OCI-LY1 (cell line): ENCODE results near the gene TENT4A.

Experiments
- H2AFZ ChIP-seq: fragments of 200-600 bp; sonication (generic), shearing (Covaris generic); 2 replicates; pipeline ENCODE4 v1.6.0; 2014; ENCODE audit warnings: antibody characterized with exemption, mild to moderate bottlenecking, low read length
- H3F3A ChIP-seq: fragments of 200-600 bp; sonication (generic), shearing (Covaris generic); 2 replicates; pipeline ENCODE4 v1.6.0; 2014; ENCODE audit warnings: mild to moderate bottlenecking, antibody characterized with exemption, low read length, moderate library complexity; ENCODE audit not compliant: insufficient read depth
- H3K27ac ChIP-seq: fragments of 200-600 bp; sonication (generic); 2 replicates; pipeline ENCODE4 v1.5.1; 2014; ENCODE audit warnings: low read length, mixed run types, mild to moderate bottlenecking, low read depth; ENCODE audit not compliant: poor library complexity, severe bottlenecking
- H3K27me3 ChIP-seq: fragments of 200-600 bp; sonication (generic); 2 replicates; pipeline ENCODE4 v1.6.0; 2014; ENCODE audit warnings: antibody characterized with exemption, mild to moderate bottlenecking, low read length, moderate library complexity; ENCODE audit not compliant: insufficient read depth
- H3K36me3 ChIP-seq: fragments of 200-600 bp; sonication (generic); 2 replicates; pipeline ENCODE4 v1.6.1; 2014; ENCODE audit warnings: mild to moderate bottlenecking, antibody characterized with exemption, low read length, moderate library complexity, mixed read lengths; ENCODE audit not compliant: insufficient read depth
- H3K4me1 ChIP-seq: fragments of 200-600 bp; sonication (generic); 2 replicates; pipeline ENCODE4 v1.5.1; 2014; ENCODE audit warnings: mild to moderate bottlenecking, low read length, moderate library complexity; ENCODE audit not compliant: insufficient read depth, severe bottlenecking
- H3K4me2 ChIP-seq: fragments of 200-600 bp; sonication (generic), shearing (Covaris generic); 2 replicates; pipeline ENCODE4 v1.6.1; 2014; ENCODE audit warnings: low read length
- H3K4me3 ChIP-seq: fragments of 200-600 bp; sonication (generic); 2 replicates; pipeline ENCODE4 v1.5.1; 2014; ENCODE audit warnings: low read length, low read depth, mild to moderate bottlenecking, mixed read lengths; ENCODE audit not compliant: poor library complexity, severe bottlenecking
- H3K79me2 ChIP-seq: fragments of 200-600 bp; shearing (Covaris generic); 2 replicates; pipeline ENCODE4 v1.6.1; 2016; ENCODE audit warnings: mixed run types, low read length, mixed read lengths; ENCODE audit not compliant: insufficient read depth
- H3K9ac ChIP-seq: fragments of 200-600 bp; sonication (generic), shearing (Covaris generic); 2 replicates; pipeline ENCODE4 v1.6.1; 2014; ENCODE audit warnings: mild to moderate bottlenecking, low read length, mixed read lengths
- H3K9me2 ChIP-seq: fragments of 200-600 bp; sonication (generic), shearing (Covaris generic); 2 replicates; pipeline ENCODE4 v1.6.1; 2014; ENCODE audit warnings: low read depth, mild to moderate bottlenecking, low read length, mixed read lengths
- H3K9me3 ChIP-seq: fragments of 200-600 bp; shearing (Covaris generic); 2 replicates; pipeline ENCODE4 v1.6.1; 2014; ENCODE audit warnings: low read length, mixed read lengths
- H4K20me1 ChIP-seq: fragments of 200-600 bp; sonication (generic), shearing (Covaris generic); 2 replicates; pipeline ENCODE4 v1.6.0; 2016; ENCODE audit warnings: mild to moderate bottlenecking, low read length; ENCODE audit not compliant: insufficient read depth
- EZH2 ChIP-seq: fragments of 200-600 bp; sonication (generic), shearing (Covaris generic); IDR thresholded peaks from 2 replicates; pipeline ENCODE4 v1.8.0; 2017; ENCODE audit warnings: borderline replicate concordance, mixed run types, mild to moderate bottlenecking, antibody characterized with exemption, low read length, moderate library complexity, mixed read lengths
- TF ChIP-seq, protein P1 (sequence below): fragments of 200-600 bp; sonication (generic), shearing (Covaris generic); IDR thresholded peaks from 2 replicates; pipeline ENCODE4 v1.5.1; 2017; ENCODE audit warnings: mild to moderate bottlenecking, antibody characterized with exemption, low read length, moderate library complexity, mixed read lengths

The TENT4A gene

DNA sequence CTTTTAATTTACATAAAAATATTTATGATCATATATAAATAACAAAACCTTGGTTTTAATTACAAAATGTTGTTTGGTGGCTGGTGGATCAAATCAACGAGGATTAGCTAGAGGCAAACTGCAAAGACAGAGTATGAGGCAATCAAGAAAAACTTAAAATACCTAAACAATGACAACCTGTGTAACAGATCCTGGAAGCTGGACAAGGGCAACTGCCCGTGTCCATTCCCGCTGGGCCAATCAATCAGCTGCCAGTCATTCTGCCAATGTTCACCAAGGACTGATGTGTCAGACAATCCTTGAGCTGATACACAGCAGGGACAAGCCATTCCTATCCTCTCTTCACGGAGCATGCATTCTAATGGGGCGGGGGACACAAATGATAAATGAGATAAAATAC is 3.2 kb upstream of the TENT4A start:
- H3K4me1 ChIP-seq, result peaks cover 29% of the 10 kb centered on the region
- no peaks in the 10 kb centered on the region for H3K27me3 ChIP-seq
- no peak overlapping the region for H3K27ac ChIP-seq
- no peaks in the 10 kb centered on the region for H3F3A ChIP-seq
- H3K4me3 ChIP-seq, result no peak overlapping the region
- no peak overlapping the region for H3K4me2 ChIP-seq
- H3K79me2 ChIP-seq, result peaks cover 5% of the 10 kb centered on the region; the same call in 1 of the 2 replicates
- TF ChIP-seq EZH2, result no peak
- TF ChIP-seq, protein P1, sequence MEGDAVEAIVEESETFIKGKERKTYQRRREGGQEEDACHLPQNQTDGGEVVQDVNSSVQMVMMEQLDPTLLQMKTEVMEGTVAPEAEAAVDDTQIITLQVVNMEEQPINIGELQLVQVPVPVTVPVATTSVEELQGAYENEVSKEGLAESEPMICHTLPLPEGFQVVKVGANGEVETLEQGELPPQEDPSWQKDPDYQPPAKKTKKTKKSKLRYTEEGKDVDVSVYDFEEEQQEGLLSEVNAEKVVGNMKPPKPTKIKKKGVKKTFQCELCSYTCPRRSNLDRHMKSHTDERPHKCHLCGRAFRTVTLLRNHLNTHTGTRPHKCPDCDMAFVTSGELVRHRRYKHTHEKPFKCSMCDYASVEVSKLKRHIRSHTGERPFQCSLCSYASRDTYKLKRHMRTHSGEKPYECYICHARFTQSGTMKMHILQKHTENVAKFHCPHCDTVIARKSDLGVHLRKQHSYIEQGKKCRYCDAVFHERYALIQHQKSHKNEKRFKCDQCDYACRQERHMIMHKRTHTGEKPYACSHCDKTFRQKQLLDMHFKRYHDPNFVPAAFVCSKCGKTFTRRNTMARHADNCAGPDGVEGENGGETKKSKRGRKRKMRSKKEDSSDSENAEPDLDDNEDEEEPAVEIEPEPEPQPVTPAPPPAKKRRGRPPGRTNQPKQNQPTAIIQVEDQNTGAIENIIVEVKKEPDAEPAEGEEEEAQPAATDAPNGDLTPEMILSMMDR, result no peak
- no peaks in the 10 kb centered on the region for H3K9me2 ChIP-seq
- H4K20me1 ChIP-seq, result no peaks in the 10 kb centered on the region
- no peak overlapping the region for H2AFZ ChIP-seq
- no peaks in the 10 kb centered on the region for H3K36me3 ChIP-seq
- H3K9me3 ChIP-seq, result no peaks in the 10 kb centered on the region
- H3K9ac ChIP-seq, result no peak overlapping the region

DNA sequence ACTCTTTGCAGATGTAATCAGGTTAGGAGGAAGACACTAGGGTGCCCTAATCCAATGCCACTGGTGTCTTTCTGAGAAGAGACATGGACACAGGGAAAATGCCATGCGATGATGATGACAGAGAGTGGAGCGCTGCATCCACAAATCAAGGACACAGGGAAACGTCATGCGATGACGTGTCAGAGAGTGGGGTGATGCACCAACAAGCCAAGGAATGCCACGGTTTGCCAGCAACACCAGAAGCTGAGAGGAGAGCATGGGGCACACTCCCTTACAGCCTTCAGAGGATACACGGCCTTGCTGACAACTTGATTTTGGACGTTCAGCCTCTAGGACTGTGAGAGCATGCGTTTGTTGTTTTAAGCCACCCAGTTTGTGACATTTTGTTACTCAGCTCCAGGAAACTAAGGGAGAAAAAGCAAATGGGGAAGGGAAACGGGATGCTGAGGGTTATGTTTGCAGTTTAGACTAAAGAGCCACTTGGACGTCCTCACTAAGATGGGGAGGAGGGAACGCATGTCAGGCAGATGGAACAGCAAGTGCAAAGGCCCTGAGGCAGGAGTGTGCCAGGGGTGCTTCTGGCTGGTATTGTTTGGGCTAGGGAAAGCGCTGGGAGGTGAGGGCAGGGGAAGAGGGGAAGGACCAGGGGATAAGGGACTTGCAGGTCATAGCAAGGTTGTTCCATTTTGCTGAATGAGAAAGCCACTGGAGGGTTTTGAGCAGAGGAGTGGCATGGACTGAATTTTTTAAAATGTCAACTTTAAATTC is 2.5 kb upstream of the TENT4A start:
- Histone ChIP-seq H3F3A (no peaks in the 10 kb centered on the region), H3K9me2 (no peaks in the 10 kb centered on the region), H4K20me1 (no peaks in the 10 kb centered on the region), H2AFZ (no peak overlapping the region), H3K9ac (no peak overlapping the region), H3K4me2 (no peak overlapping the region), H3K27me3 (no peaks in the 10 kb centered on the region), H3K9me3 (no peaks in the 10 kb centered on the region), H3K4me3 (no peak overlapping the region), H3K79me2 (peaks cover 11% of the 10 kb centered on the region; the same call in 1 of the 2 replicates), H3K4me1 (peaks cover 36% of the 10 kb centered on the region), H3K27ac (no peak overlapping the region), H3K36me3 (peaks cover 4% of the 10 kb centered on the region)
- no peak for TF ChIP-seq EZH2
- TF ChIP-seq, protein P1, result no peak

DNA sequence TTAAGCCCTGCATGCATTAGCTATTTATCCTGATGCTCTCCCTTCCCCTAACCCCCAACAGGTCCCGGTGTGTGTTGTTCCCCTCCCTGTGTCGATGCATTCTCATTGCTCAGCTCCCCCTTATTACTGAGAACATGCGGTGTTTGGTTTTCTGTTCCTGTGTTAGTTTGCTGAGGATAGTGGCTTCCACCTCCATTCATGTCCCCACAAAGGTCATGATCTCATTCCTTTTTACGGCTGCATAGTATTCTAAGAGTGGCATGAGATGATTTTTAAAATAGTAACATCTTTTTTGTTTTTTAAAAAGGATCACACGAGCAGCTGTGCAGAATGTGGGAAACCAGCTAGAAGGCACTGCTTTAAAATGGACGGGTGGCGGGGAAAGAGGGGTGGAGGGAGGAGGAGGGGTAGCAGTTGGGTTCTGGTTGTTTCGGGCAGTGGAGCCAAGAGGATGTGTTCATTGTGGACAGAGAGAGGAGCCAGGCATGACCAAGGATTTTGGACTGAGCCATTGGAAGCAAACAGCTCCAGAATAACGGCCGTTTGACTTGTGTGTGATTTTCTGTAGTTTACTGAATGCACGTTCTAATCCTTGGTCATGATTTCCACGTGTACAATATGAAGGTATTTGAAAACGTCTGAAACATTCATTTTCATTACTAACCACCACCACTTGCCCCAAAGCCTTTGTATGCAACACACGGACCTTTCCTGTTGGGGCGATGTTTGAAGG is 1.7 kb upstream of the TENT4A start:
- Histone ChIP-seq H3K9me3 (no peaks in the 10 kb centered on the region), H3K79me2 (peaks cover 20% of the 10 kb centered on the region; the same call in 1 of the 2 replicates), H3K9me2 (no peaks in the 10 kb centered on the region), H3K4me1 (peaks cover 44% of the 10 kb centered on the region), H3K9ac (peak overlapping the region; percentile 94), H3F3A (no peaks in the 10 kb centered on the region), H4K20me1 (no peaks in the 10 kb centered on the region), H3K4me3 (peak overlapping the region; percentile 69), H3K4me2 (peak overlapping the region; percentile 80), H3K36me3 (peaks cover 13% of the 10 kb centered on the region), H2AFZ (no peak overlapping the region), H3K27me3 (no peaks in the 10 kb centered on the region), H3K27ac (peak overlapping the region; percentile 83)
- TF ChIP-seq, protein P1, result no peak
- TF ChIP-seq EZH2, result no peak
